ENCODE data around the gene GABRG3. TPM values are rescaled to one million over a fixed set of nuclear protein-coding genes. Genes with fewer than 3 reads are reported as not detected.

The GABRG3 gene
- total RNA-seq, 4 donors from 2014 or later = 0.97 to 3.9 (median 3.6) TPM; not detected in 1

GRCh38 chr15:27017168-27017809, 46.3 kb downstream of the GABRG3 start:
- TF ChIP-seq POLR2AphosphoS5 (IDR thresholded peaks at IDR 0.05) (no peak), EP300 (IDR thresholded peaks at IDR 0.05) (no peak), POLR2A (IDR thresholded peaks at IDR 0.05) (no peak), CTCF (IDR thresholded peaks at IDR 0.05) (peak in 1 of 2 donors; percentile 52)
- Histone ChIP-seq H3K36me3 (no peaks in the 10 kb centered on the region), H3K27me3 (no peaks in the 10 kb centered on the region), H3K9me3 (no peaks in the 10 kb centered on the region), H3K4me3 (no peak overlapping the region), H3K4me1 (no peaks in the 10 kb centered on the region), H3K27ac (no peak overlapping the region)
- no peak for DNase-seq (ENCODE audit: low spot score in 2 of 2)
- 41% methylated on average over 10 of the region's 10 CpGs for WGBS

GRCh38 chr15:27019687-27020086, 48.7 kb downstream of the GABRG3 start:
- DNase-seq (ENCODE audit: low spot score in 2 of 2) = no peak
- Histone ChIP-seq H3K4me1 (no peaks in the 10 kb centered on the region), H3K9me3 (no peaks in the 10 kb centered on the region), H3K36me3 (no peaks in the 10 kb centered on the region), H3K4me3 (no peak overlapping the region), H3K27me3 (peaks cover 3% of the 10 kb centered on the region), H3K27ac (no peak overlapping the region)
- 81% methylated on average over 6 of the region's 6 CpGs for WGBS
- TF ChIP-seq POLR2A (IDR thresholded peaks at IDR 0.05) = no peak
- TF ChIP-seq EP300 (IDR thresholded peaks at IDR 0.05) = no peak
- TF ChIP-seq POLR2AphosphoS5 (IDR thresholded peaks at IDR 0.05) = no peak

- Histone ChIP-seq H3K27me3 (peaks cover 3% of the 10 kb centered on the region), H3K4me1 (no peaks in the 10 kb centered on the region), H3K9me3 (no peaks in the 10 kb centered on the region), H3K27ac (no peak overlapping the region), H3K4me3 (no peak overlapping the region), H3K36me3 (no peaks in the 10 kb centered on the region)
- no peak for DNase-seq (ENCODE audit: low spot score in 2 of 2)
- TF ChIP-seq POLR2AphosphoS5 (IDR thresholded peaks at IDR 0.05) (no peak), EP300 (IDR thresholded peaks at IDR 0.05) (no peak), POLR2A (IDR thresholded peaks at IDR 0.05) (no peak), CTCF (IDR thresholded peaks at IDR 0.05) (no peak)
- 48% methylated on average over 9 of the region's 9 CpGs for WGBS
Observed at GRCh38 chr15:27025481-27025966, 54.5 kb downstream of the GABRG3 start.

- WGBS = 75% methylated on average over 6 of the region's 6 CpGs
Observed at GRCh38 chr15:27027229-27027628, 56.2 kb downstream of the GABRG3 start.

GRCh38 chr15:27028858-27029477, 58.0 kb downstream of the GABRG3 start:
- Histone ChIP-seq H3K9me3 (no peaks in the 10 kb centered on the region), H3K36me3 (no peaks in the 10 kb centered on the region), H3K4me1 (no peaks in the 10 kb centered on the region), H3K4me3 (no peak overlapping the region), H3K27ac (no peak overlapping the region), H3K27me3 (no peaks in the 10 kb centered on the region)
- 55% methylated on average over 12 of the region's 12 CpGs for WGBS
- DNase-seq (ENCODE audit: low spot score in 2 of 2) = no peak
- no peak for TF ChIP-seq POLR2AphosphoS5 (IDR thresholded peaks at IDR 0.05)
- TF ChIP-seq CTCF (IDR thresholded peaks at IDR 0.05) = no peak
- no peak for TF ChIP-seq EP300 (IDR thresholded peaks at IDR 0.05)
- no peak for TF ChIP-seq POLR2A (IDR thresholded peaks at IDR 0.05)

More at GRCh38 chr15:27027229-27027628, 56.2 kb downstream of the GABRG3 start:
- Histone ChIP-seq H3K9me3 (no peaks in the 10 kb centered on the region), H3K27ac (no peak overlapping the region), H3K27me3 (peaks cover 3% of the 10 kb centered on the region), H3K4me1 (no peaks in the 10 kb centered on the region), H3K36me3 (no peaks in the 10 kb centered on the region), H3K4me3 (no peak overlapping the region)
- TF ChIP-seq POLR2AphosphoS5 (IDR thresholded peaks at IDR 0.05) = no peak
- TF ChIP-seq POLR2A (IDR thresholded peaks at IDR 0.05) = no peak
- TF ChIP-seq CTCF (IDR thresholded peaks at IDR 0.05) = no peak
- TF ChIP-seq EP300 (IDR thresholded peaks at IDR 0.05) = no peak
- no peak for DNase-seq (ENCODE audit: low spot score in 2 of 2)
